DND-41 (cell line): Measurements from ENCODE around the gene ADM.

Experiments
- ATAC-seq: fragments of 200-7000 bp; cut with Tn5 transposase; 3 replicates; pipeline ENCODE4 v1.9.1; 2021; ENCODE audit warnings: low read depth; ENCODE audit not compliant: insufficient read depth
- DNase-seq: peaks from one replicate; pipeline ENCODE4 v3.0.0-alpha.2; 2020
- H2AFZ ChIP-seq: 2 replicates; pipeline ENCODE4 v1.6.0; 2012; ENCODE audit warnings: low read depth, low read length
- H3K27ac ChIP-seq: 2 replicates; pipeline ENCODE4 v1.5.1; 2012; ENCODE audit warnings: low read length, inconsistent platforms
- H3K27me3 ChIP-seq: fragments of 200-600 bp; sonication (generic); 2 replicates; pipeline ENCODE4 v1.6.0; 2012; ENCODE audit warnings: low read length, mild to moderate bottlenecking, inconsistent platforms; ENCODE audit not compliant: insufficient read depth, poor library complexity
- H3K36me3 ChIP-seq: 2 replicates; pipeline ENCODE4 v1.5.1; 2012; ENCODE audit warnings: low read length, inconsistent platforms; ENCODE audit not compliant: insufficient read depth
- H3K4me1 ChIP-seq: 2 replicates; pipeline ENCODE4 v1.5.1; 2012; ENCODE audit warnings: mild to moderate bottlenecking, low read length; ENCODE audit not compliant: insufficient read depth
- H3K4me2 ChIP-seq: 2 replicates; pipeline ENCODE4 v1.6.0; 2012; ENCODE audit warnings: mild to moderate bottlenecking, moderate library complexity, low read length, inconsistent platforms; ENCODE audit not compliant: insufficient read depth
- H3K4me3 ChIP-seq, 2 experiments: fragments of 200-600 bp in 1 of 2; shearing (Covaris generic) in 1 of 2; 2 replicates each; pipeline ENCODE4 v1.5.1; 2012 to 2016; ENCODE audit warnings: inconsistent platforms in 2 of 2, low read length in 2 of 2, mild to moderate bottlenecking in 2 of 2, low read depth in 1 of 2, moderate library complexity in 1 of 2
- H3K79me2 ChIP-seq: 2 replicates; pipeline ENCODE4 v1.6.0; 2012; ENCODE audit warnings: low read length, inconsistent platforms; ENCODE audit not compliant: insufficient read depth
- H3K9ac ChIP-seq: 2 replicates; pipeline ENCODE4 v1.6.0; 2012; ENCODE audit warnings: low read depth, mild to moderate bottlenecking, inconsistent platforms, low read length, moderate library complexity
- H3K9me3 ChIP-seq: 2 replicates; pipeline ENCODE4 v1.5.1; 2012; ENCODE audit warnings: low read length, moderate library complexity, mild to moderate bottlenecking, inconsistent platforms; ENCODE audit not compliant: insufficient read depth, severe bottlenecking
- H4K20me1 ChIP-seq: 2 replicates; pipeline ENCODE4 v1.6.0; 2012; ENCODE audit warnings: low read length; ENCODE audit not compliant: insufficient read depth
- EZH2 ChIP-seq: IDR thresholded peaks from 3 replicates; pipeline ENCODE4 v1.6.1; 2012; ENCODE audit warnings: borderline replicate concordance, low read depth, mild to moderate bottlenecking, moderate library complexity, low read length, inconsistent platforms; ENCODE audit not compliant: severe bottlenecking
- TF ChIP-seq, protein P1 (sequence below): IDR thresholded peaks from 2 replicates; pipeline ENCODE4 v1.5.1; 2012; ENCODE audit warnings: borderline replicate concordance, low read length, moderate library complexity, mild to moderate bottlenecking; ENCODE audit not compliant: poor library complexity, severe bottlenecking; ENCODE audit errors: extremely low read depth

ADM gene

DNA sequence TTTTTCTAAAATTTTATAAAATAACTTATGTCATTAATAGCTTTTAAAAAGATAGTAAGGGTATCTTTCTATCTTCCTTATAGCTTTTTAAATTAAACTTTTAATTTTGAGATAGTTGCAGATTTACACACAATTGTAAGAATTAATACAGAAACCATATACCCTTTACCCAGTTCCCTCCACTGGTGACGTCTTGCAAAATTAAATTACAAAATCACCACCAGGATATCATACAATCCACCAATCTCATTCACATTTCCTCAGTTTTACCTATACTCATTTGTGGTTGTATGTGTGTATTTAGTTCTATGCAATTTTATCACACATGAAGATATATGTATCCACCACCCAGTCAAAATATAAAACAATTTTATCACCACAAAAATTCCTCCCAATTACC is 20.9 kb upstream of the ADM start:
- ATAC-seq = no peak
- Histone ChIP-seq H3K4me2 (no peak overlapping the region), H3K36me3 (0 out of 2 replicates have a peak, but pooled peaks cover 4% of the 10 kb centered on the region), H3K9ac (no peak overlapping the region), H3K4me1 (no peaks in the 10 kb centered on the region), H3K27me3 (no peaks in the 10 kb centered on the region), H3K27ac (no peak overlapping the region), H3K79me2 (peaks cover 27% of the 10 kb centered on the region), H2AFZ (no peak overlapping the region), H4K20me1 (peaks cover 14% of the 10 kb centered on the region), H3K9me3 (no peaks in the 10 kb centered on the region), H3K4me3 (no peak overlapping the region)
- TF ChIP-seq, protein P1, sequence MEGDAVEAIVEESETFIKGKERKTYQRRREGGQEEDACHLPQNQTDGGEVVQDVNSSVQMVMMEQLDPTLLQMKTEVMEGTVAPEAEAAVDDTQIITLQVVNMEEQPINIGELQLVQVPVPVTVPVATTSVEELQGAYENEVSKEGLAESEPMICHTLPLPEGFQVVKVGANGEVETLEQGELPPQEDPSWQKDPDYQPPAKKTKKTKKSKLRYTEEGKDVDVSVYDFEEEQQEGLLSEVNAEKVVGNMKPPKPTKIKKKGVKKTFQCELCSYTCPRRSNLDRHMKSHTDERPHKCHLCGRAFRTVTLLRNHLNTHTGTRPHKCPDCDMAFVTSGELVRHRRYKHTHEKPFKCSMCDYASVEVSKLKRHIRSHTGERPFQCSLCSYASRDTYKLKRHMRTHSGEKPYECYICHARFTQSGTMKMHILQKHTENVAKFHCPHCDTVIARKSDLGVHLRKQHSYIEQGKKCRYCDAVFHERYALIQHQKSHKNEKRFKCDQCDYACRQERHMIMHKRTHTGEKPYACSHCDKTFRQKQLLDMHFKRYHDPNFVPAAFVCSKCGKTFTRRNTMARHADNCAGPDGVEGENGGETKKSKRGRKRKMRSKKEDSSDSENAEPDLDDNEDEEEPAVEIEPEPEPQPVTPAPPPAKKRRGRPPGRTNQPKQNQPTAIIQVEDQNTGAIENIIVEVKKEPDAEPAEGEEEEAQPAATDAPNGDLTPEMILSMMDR = no peak
- no peak for TF ChIP-seq EZH2
- no peak for DNase-seq

DNA sequence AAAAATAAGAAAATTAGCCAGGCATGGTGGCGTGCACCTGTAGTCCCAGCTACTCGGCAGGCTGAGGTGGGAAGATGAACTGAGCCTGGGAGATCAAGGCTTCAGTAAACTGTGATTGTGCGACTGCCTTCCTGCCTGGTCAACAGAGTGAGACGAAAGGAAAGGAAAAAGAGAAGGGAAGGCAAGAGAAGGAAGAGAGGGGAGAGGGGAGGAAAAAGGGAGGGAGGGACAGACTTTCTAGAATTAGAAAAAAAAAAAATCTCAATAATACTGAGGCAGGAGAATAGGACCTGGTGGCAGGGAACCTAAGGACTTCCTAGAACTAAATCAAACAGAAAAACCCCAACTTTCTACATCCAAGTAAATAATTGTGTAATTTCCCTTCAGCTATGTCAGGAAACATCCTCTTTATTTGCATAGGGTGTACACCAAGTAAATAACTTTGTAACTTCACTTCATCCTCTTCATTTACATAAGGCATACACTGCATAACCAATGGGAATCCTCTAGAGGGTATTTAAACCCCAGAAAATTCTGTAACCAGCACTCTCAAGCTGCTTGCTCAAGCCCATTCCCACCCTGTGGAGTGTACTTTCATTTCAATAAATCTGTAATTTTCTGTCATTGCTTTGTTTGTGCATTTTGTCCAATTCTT is 19.6 kb upstream of the ADM start:
- Histone ChIP-seq H3K4me2 (no peak overlapping the region), H3K9ac (no peak overlapping the region), H2AFZ (no peak overlapping the region), H3K4me3 (no peak overlapping the region), H3K79me2 (peaks cover 36% of the 10 kb centered on the region), H3K27ac (no peak overlapping the region), H4K20me1 (peaks cover 26% of the 10 kb centered on the region), H3K27me3 (no peaks in the 10 kb centered on the region), H3K4me1 (no peaks in the 10 kb centered on the region), H3K36me3 (peaks cover 4% of the 10 kb centered on the region; the same call in 1 of the 2 replicates), H3K9me3 (no peaks in the 10 kb centered on the region)
- DNase-seq (no peak), ATAC-seq (no peak)
- TF ChIP-seq, protein P1 = no peak
- TF ChIP-seq EZH2 = no peak

DNA sequence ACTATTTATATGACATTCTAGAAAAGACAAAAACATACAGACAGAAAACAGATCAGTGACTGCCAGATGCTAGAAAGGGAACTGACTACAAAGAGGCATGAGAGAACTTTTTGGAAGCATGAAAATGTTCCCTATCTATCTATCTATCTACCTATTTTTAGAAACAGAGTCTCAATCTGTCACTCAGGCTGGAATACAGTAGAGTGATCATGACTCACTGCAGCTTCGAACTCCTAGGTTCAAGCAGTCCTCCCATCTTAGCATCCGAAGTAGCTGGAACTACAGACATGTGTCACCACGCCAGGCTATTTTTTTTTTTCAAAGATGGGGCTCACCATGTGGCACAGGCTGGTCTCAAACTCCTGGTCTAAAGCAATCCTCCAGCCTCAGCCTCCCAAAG is 17.7 kb upstream of the ADM start:
- no peak for TF ChIP-seq EZH2
- TF ChIP-seq, protein P1 = no peak
- no peak overlapping the region for H3K27ac ChIP-seq
- no peak for ATAC-seq
- no peaks in the 10 kb centered on the region for H3K9me3 ChIP-seq
- no peak for DNase-seq
- no peak overlapping the region for H2AFZ ChIP-seq
- no peak overlapping the region for H3K9ac ChIP-seq
- peaks cover 4% of the 10 kb centered on the region; the same call in 1 of the 2 replicates for H3K36me3 ChIP-seq
- H4K20me1 ChIP-seq = peaks cover 28% of the 10 kb centered on the region
- H3K4me3 ChIP-seq = no peak overlapping the region
- H3K4me1 ChIP-seq = peaks cover 5% of the 10 kb centered on the region
- no peak overlapping the region for H3K4me2 ChIP-seq
- H3K79me2 ChIP-seq = peaks cover 50% of the 10 kb centered on the region
- H3K27me3 ChIP-seq = no peaks in the 10 kb centered on the region
